Prostate gland (tissue), 2 donors: ENCODE results near the gene MTA1. TPM values are rescaled to one million over a fixed set of nuclear protein-coding genes. Genes with fewer than 3 reads are reported as not detected.

Source experiments
- DNase-seq: peaks from one replicate; pipeline ENCODE4 v3.0.0-alpha.2; 2019; ENCODE audit warnings: low spot score
- H3K27ac ChIP-seq, 2 donors: fragments of 200-600 bp; sonication (generic); 2 replicates each; pipeline ENCODE4 v1.5.1; 2017 to 2019
- H3K27me3 ChIP-seq: fragments of 200-600 bp; sonication (generic); replicated peaks from 2 replicates; pipeline ENCODE4 v1.5.1; 2019; ENCODE audit not compliant: insufficient read depth
- H3K36me3 ChIP-seq, 2 donors: fragments of 200-600 bp; sonication (generic); 1 replicate in 1 of 2; 2 replicates in 1 of 2; pipeline versions ENCODE4 v1.5.1 to v1.8.1; 2017 to 2019
- H3K4me1 ChIP-seq: fragments of 200-600 bp; sonication (generic); replicated peaks from 2 replicates; pipeline ENCODE4 v1.5.1; 2019
- H3K4me3 ChIP-seq, 2 donors: fragments of 200-600 bp; sonication (generic); 2 replicates each; pipeline ENCODE4 v1.5.1; 2017 to 2019
- H3K9me3 ChIP-seq: fragments of 200-600 bp; sonication (generic); 2 replicates; pipeline ENCODE4 v1.5.1; 2017
- POLR2A ChIP-seq: fragments of 450-650 bp; IDR thresholded peaks from one replicate; pipeline ENCODE4 v1.6.1; 2016; ENCODE audit warnings: antibody characterized with exemption, mild to moderate bottlenecking
- POLR2AphosphoS5 ChIP-seq: sonication (generic); formaldehyde crosslinking; IDR thresholded peaks from one replicate; pipeline ENCODE4 v1.6.1; 2017; ENCODE audit warnings: antibody characterized with exemption
- WGBS: methylation state at CpG from one replicate; pipeline ENCODE4 v1.1.5; 2018; 5-methylcytosine and 5-hydroxymethylcytosine counted together
- intact Hi-C: fragments of 100-400 bp; cut with DNase I; formaldehyde crosslinking; loops from one replicate; pipeline ENCODE4 v1.14.2; 2022
- total RNA-seq, 2 donors: library from RNA; depleted of rRNA; stranded (reverse); fragments of >200 nt; gene quantifications; one replicate each; pipeline ENCODE4 v1.1.0, GENCODE V29; 2016
- TF ChIP-seq, protein P1 (sequence below), 4 experiments: fragments of 200-600 bp in 2 of 4; fragments of 450-650 bp in 2 of 4; sonication (generic) in 2 of 4; IDR thresholded peaks; 1 replicate in 3 of 4; 2 replicates in 1 of 4; pipeline ENCODE4 v1.5.1; 2016 to 2019; ENCODE audit warnings: antibody characterized with exemption in 4 of 4, mild to moderate bottlenecking in 2 of 4, moderate library complexity in 2 of 4

Gene MTA1
- total RNA-seq, 2 donors from 2014 or later = 58.9 to 155 TPM

GRCh38 chr14:105455766-105456660 lies 36.4 kb downstream of the MTA1 start:
- TF ChIP-seq POLR2AphosphoS5 = no peak
- TF ChIP-seq, protein P1, sequence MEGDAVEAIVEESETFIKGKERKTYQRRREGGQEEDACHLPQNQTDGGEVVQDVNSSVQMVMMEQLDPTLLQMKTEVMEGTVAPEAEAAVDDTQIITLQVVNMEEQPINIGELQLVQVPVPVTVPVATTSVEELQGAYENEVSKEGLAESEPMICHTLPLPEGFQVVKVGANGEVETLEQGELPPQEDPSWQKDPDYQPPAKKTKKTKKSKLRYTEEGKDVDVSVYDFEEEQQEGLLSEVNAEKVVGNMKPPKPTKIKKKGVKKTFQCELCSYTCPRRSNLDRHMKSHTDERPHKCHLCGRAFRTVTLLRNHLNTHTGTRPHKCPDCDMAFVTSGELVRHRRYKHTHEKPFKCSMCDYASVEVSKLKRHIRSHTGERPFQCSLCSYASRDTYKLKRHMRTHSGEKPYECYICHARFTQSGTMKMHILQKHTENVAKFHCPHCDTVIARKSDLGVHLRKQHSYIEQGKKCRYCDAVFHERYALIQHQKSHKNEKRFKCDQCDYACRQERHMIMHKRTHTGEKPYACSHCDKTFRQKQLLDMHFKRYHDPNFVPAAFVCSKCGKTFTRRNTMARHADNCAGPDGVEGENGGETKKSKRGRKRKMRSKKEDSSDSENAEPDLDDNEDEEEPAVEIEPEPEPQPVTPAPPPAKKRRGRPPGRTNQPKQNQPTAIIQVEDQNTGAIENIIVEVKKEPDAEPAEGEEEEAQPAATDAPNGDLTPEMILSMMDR (IDR thresholded peaks at IDR 0.05) = no peak
- TF ChIP-seq POLR2A = no peak
- H3K27me3 ChIP-seq = no peaks in the 10 kb centered on the region
- no peak overlapping the region for H3K4me3 ChIP-seq
- H3K27ac ChIP-seq = no peak overlapping the region
- H3K36me3 ChIP-seq = peaks cover 4% of the 10 kb centered on the region in 2 donors
- intact Hi-C loops = no loop called here
- no peaks in the 10 kb centered on the region for H3K9me3 ChIP-seq
- no peak for DNase-seq
- H3K4me1 ChIP-seq = no peaks in the 10 kb centered on the region
- 84% methylated on average over 18 of the region's 22 CpGs for WGBS

DNA sequence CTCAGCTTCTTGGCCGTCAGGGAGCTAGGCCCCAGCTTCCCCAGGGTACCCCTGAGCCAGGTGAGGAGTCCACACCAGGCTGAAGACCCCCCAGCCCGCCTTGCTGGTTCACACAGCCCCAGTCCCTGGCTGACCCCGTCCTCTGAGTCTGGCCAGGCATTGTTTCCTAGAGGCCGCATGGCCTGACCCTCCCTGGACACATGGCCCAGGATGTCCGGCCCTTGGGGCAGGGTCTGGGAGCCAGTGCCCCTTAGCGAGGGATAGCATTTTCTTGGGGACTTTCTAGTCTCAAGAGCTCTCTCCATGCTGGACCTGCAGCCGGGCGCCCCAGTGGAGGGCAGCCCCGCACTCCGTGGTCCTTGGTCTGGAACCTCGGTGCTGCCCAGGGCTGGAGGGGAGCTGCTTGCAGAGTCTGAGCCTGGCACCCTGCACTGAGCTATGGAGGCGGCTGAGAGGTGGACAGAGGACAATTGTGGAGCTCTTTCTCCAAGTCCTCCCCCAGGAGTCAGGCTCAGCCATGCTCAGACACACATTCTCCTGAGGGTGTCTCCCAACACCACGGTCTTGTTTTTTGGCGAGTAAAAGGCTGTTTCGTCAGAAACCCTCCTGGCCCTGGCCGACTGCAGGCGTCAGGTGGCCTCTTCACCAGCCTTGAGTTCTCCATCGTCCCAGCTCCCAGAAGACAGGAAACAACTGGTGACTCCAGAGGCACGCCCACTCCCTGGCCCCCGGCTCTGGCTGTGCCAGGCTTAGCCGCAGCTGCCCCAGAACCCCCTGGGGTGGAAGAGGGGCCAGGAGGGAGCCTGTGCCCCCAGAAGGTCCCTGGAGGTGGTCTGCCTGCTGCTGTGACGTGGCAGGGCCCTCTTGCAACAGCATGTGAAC lies 37.4 kb downstream of the MTA1 start:
- 83% methylated on average over 21 of the region's 22 CpGs for WGBS
- Histone ChIP-seq H3K36me3 (no peaks in the 10 kb centered on the region), H3K4me3 (no peak overlapping the region), H3K27me3 (no peaks in the 10 kb centered on the region), H3K27ac (no peak overlapping the region), H3K9me3 (no peaks in the 10 kb centered on the region), H3K4me1 (no peaks in the 10 kb centered on the region)
- no peak for DNase-seq
- intact Hi-C loops = no loop called here
- TF ChIP-seq, protein P1 (IDR thresholded peaks at IDR 0.05) = no peak
- TF ChIP-seq POLR2AphosphoS5 (no peak), POLR2A (no peak)

- no peak for DNase-seq
- Histone ChIP-seq H3K4me3 (no peak overlapping the region), H3K27me3 (no peaks in the 10 kb centered on the region), H3K27ac (no peak overlapping the region), H3K4me1 (no peaks in the 10 kb centered on the region), H3K9me3 (no peaks in the 10 kb centered on the region), H3K36me3 (no peaks in the 10 kb centered on the region)
- intact Hi-C loops = no loop called here
- TF ChIP-seq POLR2AphosphoS5 = no peak
- WGBS = 84% methylated on average over 18 of the region's 18 CpGs
Observed at GRCh38 chr14:105458010-105458409, 38.4 kb downstream of the MTA1 start.

DNA sequence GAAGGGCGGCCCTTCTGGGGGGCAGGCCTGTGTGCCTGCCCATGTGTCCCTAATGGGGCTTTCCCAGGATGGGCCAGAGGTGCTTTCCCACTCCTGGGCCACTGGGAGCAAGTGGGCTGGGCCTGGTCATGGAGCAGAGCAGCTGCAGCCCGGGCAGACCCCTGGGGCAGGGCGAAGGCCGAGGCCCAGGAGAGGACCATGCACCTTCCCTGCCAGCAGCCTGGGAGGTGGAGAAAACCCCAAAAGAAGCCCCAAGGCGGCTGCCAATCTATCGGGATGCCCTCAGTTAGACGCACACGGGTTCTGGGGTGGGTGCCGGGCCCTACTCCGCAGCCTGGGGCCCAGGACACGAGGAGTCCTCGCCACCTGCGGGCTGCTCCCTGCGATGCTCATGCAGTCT lies 38.9 kb downstream of the MTA1 start:
- intact Hi-C loops = no loop called here
- no peak overlapping the region for H3K4me3 ChIP-seq
- H3K36me3 ChIP-seq = peaks cover 0 to 5% of the 10 kb centered on the region in 2 donors
- no peaks in the 10 kb centered on the region for H3K27me3 ChIP-seq
- TF ChIP-seq POLR2A = no peak
- TF ChIP-seq, protein P1 (IDR thresholded peaks at IDR 0.05) = no peak
- no peak for TF ChIP-seq POLR2AphosphoS5
- H3K27ac ChIP-seq = no peak overlapping the region
- 88% methylated on average over 11 of the region's 14 CpGs for WGBS
- no peak for DNase-seq
- no peaks in the 10 kb centered on the region for H3K4me1 ChIP-seq
- no peaks in the 10 kb centered on the region for H3K9me3 ChIP-seq

DNA sequence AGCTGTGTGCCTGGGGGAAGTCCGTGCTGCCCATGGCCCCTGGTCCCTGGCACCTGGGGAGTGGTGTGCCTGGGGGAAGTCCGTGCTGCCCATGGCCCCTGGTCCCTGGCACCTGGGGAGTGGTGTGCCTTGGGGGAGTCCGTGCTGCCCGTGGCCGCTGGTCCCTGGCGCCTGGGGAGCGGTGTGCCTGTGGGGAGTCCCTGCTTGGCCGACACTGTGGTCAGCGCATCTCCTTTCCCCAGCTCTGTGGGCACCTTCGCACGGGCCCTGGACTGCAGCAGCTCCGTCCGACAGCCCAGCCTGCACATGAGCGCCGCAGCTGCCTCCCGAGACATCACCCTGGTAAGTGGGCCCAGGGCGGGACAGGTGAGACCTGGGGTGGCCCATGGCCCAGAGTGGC lies 40.5 kb downstream of the MTA1 start:
- Histone ChIP-seq H3K27ac (no peak overlapping the region), H3K36me3 (peaks cover 0 to 14% of the 10 kb centered on the region in 2 donors), H3K4me1 (no peaks in the 10 kb centered on the region), H3K27me3 (no peaks in the 10 kb centered on the region), H3K9me3 (no peaks in the 10 kb centered on the region), H3K4me3 (no peak overlapping the region)
- DNase-seq = no peak
- intact Hi-C loops = no loop called here
- WGBS = over 99% methylated on average over 15 of the region's 17 CpGs
- TF ChIP-seq, protein P1 (IDR thresholded peaks at IDR 0.05) = no peak
- TF ChIP-seq POLR2AphosphoS5 (no peak), POLR2A (no peak)
